Liver (tissue), 9 donors: ENCODE measurements around the gene PRSS56. TPM values are rescaled to one million over a fixed set of nuclear protein-coding genes. Genes with fewer than 3 reads are reported as not detected.

Source experiments
- DNase-seq: peaks from one replicate; pipeline ENCODE4 v3.0.0-alpha.2; 2017; ENCODE audit warnings: low spot score
- H3K27ac ChIP-seq, 2 donors: one replicate each; pipeline ENCODE4 v1.7.0; 2013; ENCODE audit warnings: inconsistent platforms in 2 of 2, low read length in 2 of 2, control low read depth in 1 of 2, low read depth in 1 of 2, mild to moderate bottlenecking in 1 of 2
- H3K27me3 ChIP-seq, 4 donors: one replicate each; pipeline versions ENCODE4 v1.6.1 to v1.7.0; 2013; ENCODE audit warnings: low read length in 3 of 4, inconsistent platforms in 1 of 4, mild to moderate bottlenecking in 1 of 4, moderate library complexity in 1 of 4; ENCODE audit not compliant: control insufficient read depth in 4 of 4, insufficient read depth in 4 of 4
- H3K36me3 ChIP-seq, 4 donors: one replicate each; pipeline versions ENCODE4 v1.6.1 to v1.7.0; 2013; ENCODE audit warnings: low read length in 3 of 4, mild to moderate bottlenecking in 3 of 4, low read depth in 1 of 4, moderate library complexity in 1 of 4; ENCODE audit not compliant: control insufficient read depth in 4 of 4, insufficient read depth in 3 of 4
- H3K4me1 ChIP-seq, 4 donors: one replicate each; pipeline versions ENCODE4 v1.6.1 to v1.7.0; 2013; ENCODE audit warnings: low read length in 3 of 4, mild to moderate bottlenecking in 3 of 4, moderate library complexity in 1 of 4; ENCODE audit not compliant: control insufficient read depth in 4 of 4, insufficient read depth in 4 of 4
- H3K4me3 ChIP-seq, 3 donors: one replicate each; pipeline versions ENCODE4 v1.6.1 to v1.7.0; 2013; ENCODE audit warnings: low read length in 3 of 3, control low read depth in 1 of 3, low read depth in 1 of 3, mild to moderate bottlenecking in 1 of 3
- H3K9ac ChIP-seq, 2 donors: one replicate each; pipeline ENCODE4 v1.7.0; 2013; ENCODE audit warnings: low read length in 2 of 2, mild to moderate bottlenecking in 2 of 2, moderate library complexity in 2 of 2, control low read depth in 1 of 2, low read depth in 1 of 2
- H3K9me3 ChIP-seq, 4 donors: one replicate each; pipeline versions ENCODE4 v1.6.1 to v1.7.0; 2013; ENCODE audit warnings: low read length in 3 of 4; ENCODE audit not compliant: control insufficient read depth in 4 of 4
- EGR1 ChIP-seq, 2 donors: IDR thresholded peaks; 2 replicates each; pipeline ENCODE4 v1.6.1; 2016 to 2018; ENCODE audit warnings: antibody characterized with exemption in 2 of 2, low read depth in 2 of 2
- FOXA1 ChIP-seq: IDR thresholded peaks from 2 replicates; pipeline ENCODE4 v1.6.1; 2016; ENCODE audit warnings: antibody characterized with exemption
- FOXA2 ChIP-seq: IDR thresholded peaks from 2 replicates; pipeline ENCODE4 v1.6.1; 2016; ENCODE audit warnings: antibody characterized with exemption
- GABPA ChIP-seq, 2 donors: IDR thresholded peaks in 1 of 2; conservative IDR thresholded peaks in 1 of 2; 2 replicates each; pipeline ENCODE4 v1.6.1; 2016; ENCODE audit warnings: antibody characterized with exemption in 2 of 2, mild to moderate bottlenecking in 1 of 2, moderate library complexity in 1 of 2
- HNF4A ChIP-seq, 2 donors: conservative IDR thresholded peaks; 2 replicates each; pipeline ENCODE4 v1.6.1; 2016; ENCODE audit warnings: antibody characterized with exemption in 2 of 2, mild to moderate bottlenecking in 2 of 2
- HNF4G ChIP-seq: IDR thresholded peaks from 2 replicates; pipeline ENCODE4 v1.6.1; 2016; ENCODE audit warnings: antibody characterized with exemption
- JUND ChIP-seq, 2 donors: IDR thresholded peaks; 2 replicates each; pipeline ENCODE4 v1.6.1; 2016; ENCODE audit warnings: antibody characterized with exemption in 2 of 2
- NR2F2 ChIP-seq: IDR thresholded peaks from 2 replicates; pipeline ENCODE4 v1.6.1; 2016; ENCODE audit warnings: antibody characterized with exemption
- RAD21 ChIP-seq, 2 donors: IDR thresholded peaks; 2 replicates each; pipeline ENCODE4 v1.6.1; 2016; ENCODE audit warnings: antibody characterized with exemption in 2 of 2, mild to moderate bottlenecking in 2 of 2
- RXRA ChIP-seq, 2 donors: IDR thresholded peaks; 2 replicates each; pipeline ENCODE4 v1.6.1; 2017 to 2018; ENCODE audit warnings: antibody characterized with exemption in 2 of 2, mild to moderate bottlenecking in 1 of 2
- SP1 ChIP-seq: IDR thresholded peaks from 2 replicates; pipeline ENCODE4 v1.6.1; 2018; ENCODE audit warnings: antibody characterized with exemption, mild to moderate bottlenecking
- TAF1 ChIP-seq: conservative IDR thresholded peaks from 2 replicates; pipeline ENCODE4 v1.6.1; 2016; ENCODE audit warnings: antibody characterized with exemption, mild to moderate bottlenecking
- YY1 ChIP-seq: IDR thresholded peaks from 2 replicates; pipeline ENCODE4 v1.6.1; 2016; ENCODE audit warnings: antibody characterized with exemption, mild to moderate bottlenecking
- WGBS: extraction: QIAGEN DNeasy Blood & Tissue Kit; methylation state at CpG from one replicate; pipeline ENCODE4 v1.1.7; 2013; 5-methylcytosine and 5-hydroxymethylcytosine counted together
- polyA plus RNA-seq, 2 donors: library from polyadenylated mRNA; stranded (reverse) in 1 of 2; unstranded in 1 of 2; fragments of 200-250 nt in 1 of 2; fragments of >200 nt in 1 of 2; fragmentation: Nextera tagmentation in 1 of 2; extraction: Ambion mirVana in 1 of 2; gene quantifications; one replicate each; pipeline versions ENCODE4 v1.2.1 to v1.2.3, GENCODE V29; 2013 to 2015
- total RNA-seq, 2 donors: library from RNA; depleted of rRNA; stranded (reverse); fragments of >200 nt; gene quantifications; one replicate each; pipeline ENCODE4 v1.2.3, GENCODE V29; 2014
- TF ChIP-seq, protein P1 (sequence below): IDR thresholded peaks from 2 replicates; pipeline ENCODE4 v1.6.1; 2016; ENCODE audit warnings: antibody characterized with exemption
- TF ChIP-seq, protein P2 (sequence below): IDR thresholded peaks from 2 replicates; pipeline ENCODE4 v1.6.1; 2016; ENCODE audit warnings: antibody characterized with exemption
- TF ChIP-seq, protein P3 (sequence below): IDR thresholded peaks from 2 replicates; pipeline ENCODE4 v1.6.1; 2016; ENCODE audit warnings: antibody characterized with exemption
- TF ChIP-seq, protein P4 (sequence below): IDR thresholded peaks from 2 replicates; pipeline ENCODE4 v1.6.1; 2016; ENCODE audit warnings: antibody characterized with exemption, mild to moderate bottlenecking
- donor health status: healthy.
- donor health status: healthy.
- donor health status: healthy.
- donor health status: healthy.
- donor health status: healthy.

Gene PRSS56
- total and polyA plus RNA-seq, 4 donors: 0.02 TPM; not detected in 3

DNA sequence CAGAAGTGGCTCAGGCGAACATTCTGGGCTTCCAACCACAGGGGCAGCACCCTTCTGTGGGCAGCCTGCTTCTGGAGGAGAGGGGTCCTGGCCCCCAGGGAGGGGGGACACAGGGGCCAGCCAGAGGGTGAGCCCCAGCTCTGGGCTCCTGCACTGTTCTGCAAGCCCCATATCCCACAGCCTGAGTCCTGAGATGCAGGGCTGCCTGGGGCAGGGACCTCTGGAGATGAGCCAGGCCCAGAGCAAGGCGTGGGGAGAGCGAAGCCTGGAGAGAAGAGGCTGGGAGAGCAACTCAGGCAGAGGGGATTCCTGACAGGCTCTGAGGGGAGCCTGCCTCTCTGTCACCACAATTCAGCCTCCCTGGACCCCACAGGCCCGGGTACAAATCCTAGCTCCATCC is 13.5 kb upstream of the PRSS56 start:
- H3K4me3 ChIP-seq: no peak overlapping the region
- TF ChIP-seq RXRA (IDR thresholded peaks at IDR 0.05): no peak
- no peak for TF ChIP-seq FOXA1
- no peak for TF ChIP-seq JUND (IDR thresholded peaks at IDR 0.05)
- TF ChIP-seq EGR1 (IDR thresholded peaks at IDR 0.05; ENCODE audit: low read depth in 2 of 2): no peak
- no peak for TF ChIP-seq GABPA (IDR thresholded peaks at IDR 0.05 in 1 of 2, conservative IDR thresholded peaks at IDR 0.05 in 1 of 2)
- TF ChIP-seq, protein P1, sequence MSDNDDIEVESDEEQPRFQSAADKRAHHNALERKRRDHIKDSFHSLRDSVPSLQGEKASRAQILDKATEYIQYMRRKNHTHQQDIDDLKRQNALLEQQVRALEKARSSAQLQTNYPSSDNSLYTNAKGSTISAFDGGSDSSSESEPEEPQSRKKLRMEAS: no peak
- TF ChIP-seq YY1: no peak
- no peak for TF ChIP-seq HNF4G
- TF ChIP-seq NR2F2: no peak
- no peak for TF ChIP-seq FOXA2
- TF ChIP-seq TAF1: no peak
- no peak for TF ChIP-seq SP1
- no peak for TF ChIP-seq RAD21 (IDR thresholded peaks at IDR 0.05)
- TF ChIP-seq, protein P2, sequence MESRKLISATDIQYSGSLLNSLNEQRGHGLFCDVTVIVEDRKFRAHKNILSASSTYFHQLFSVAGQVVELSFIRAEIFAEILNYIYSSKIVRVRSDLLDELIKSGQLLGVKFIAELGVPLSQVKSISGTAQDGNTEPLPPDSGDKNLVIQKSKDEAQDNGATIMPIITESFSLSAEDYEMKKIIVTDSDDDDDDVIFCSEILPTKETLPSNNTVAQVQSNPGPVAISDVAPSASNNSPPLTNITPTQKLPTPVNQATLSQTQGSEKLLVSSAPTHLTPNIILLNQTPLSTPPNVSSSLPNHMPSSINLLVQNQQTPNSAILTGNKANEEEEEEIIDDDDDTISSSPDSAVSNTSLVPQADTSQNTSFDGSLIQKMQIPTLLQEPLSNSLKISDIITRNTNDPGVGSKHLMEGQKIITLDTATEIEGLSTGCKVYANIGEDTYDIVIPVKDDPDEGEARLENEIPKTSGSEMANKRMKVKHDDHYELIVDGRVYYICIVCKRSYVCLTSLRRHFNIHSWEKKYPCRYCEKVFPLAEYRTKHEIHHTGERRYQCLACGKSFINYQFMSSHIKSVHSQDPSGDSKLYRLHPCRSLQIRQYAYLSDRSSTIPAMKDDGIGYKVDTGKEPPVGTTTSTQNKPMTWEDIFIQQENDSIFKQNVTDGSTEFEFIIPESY: no peak
- TF ChIP-seq, protein P3, sequence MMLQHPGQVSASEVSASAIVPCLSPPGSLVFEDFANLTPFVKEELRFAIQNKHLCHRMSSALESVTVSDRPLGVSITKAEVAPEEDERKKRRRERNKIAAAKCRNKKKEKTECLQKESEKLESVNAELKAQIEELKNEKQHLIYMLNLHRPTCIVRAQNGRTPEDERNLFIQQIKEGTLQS: no peak
- TF ChIP-seq, protein P4, sequence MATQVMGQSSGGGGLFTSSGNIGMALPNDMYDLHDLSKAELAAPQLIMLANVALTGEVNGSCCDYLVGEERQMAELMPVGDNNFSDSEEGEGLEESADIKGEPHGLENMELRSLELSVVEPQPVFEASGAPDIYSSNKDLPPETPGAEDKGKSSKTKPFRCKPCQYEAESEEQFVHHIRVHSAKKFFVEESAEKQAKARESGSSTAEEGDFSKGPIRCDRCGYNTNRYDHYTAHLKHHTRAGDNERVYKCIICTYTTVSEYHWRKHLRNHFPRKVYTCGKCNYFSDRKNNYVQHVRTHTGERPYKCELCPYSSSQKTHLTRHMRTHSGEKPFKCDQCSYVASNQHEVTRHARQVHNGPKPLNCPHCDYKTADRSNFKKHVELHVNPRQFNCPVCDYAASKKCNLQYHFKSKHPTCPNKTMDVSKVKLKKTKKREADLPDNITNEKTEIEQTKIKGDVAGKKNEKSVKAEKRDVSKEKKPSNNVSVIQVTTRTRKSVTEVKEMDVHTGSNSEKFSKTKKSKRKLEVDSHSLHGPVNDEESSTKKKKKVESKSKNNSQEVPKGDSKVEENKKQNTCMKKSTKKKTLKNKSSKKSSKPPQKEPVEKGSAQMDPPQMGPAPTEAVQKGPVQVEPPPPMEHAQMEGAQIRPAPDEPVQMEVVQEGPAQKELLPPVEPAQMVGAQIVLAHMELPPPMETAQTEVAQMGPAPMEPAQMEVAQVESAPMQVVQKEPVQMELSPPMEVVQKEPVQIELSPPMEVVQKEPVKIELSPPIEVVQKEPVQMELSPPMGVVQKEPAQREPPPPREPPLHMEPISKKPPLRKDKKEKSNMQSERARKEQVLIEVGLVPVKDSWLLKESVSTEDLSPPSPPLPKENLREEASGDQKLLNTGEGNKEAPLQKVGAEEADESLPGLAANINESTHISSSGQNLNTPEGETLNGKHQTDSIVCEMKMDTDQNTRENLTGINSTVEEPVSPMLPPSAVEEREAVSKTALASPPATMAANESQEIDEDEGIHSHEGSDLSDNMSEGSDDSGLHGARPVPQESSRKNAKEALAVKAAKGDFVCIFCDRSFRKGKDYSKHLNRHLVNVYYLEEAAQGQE: no peak
- TF ChIP-seq HNF4A (conservative IDR thresholded peaks at IDR 0.05): no peak
- no peak overlapping the region for H3K9ac ChIP-seq
- peaks cover 0 to 1% (median 0%) of the 10 kb centered on the region in 4 donors for H3K36me3 ChIP-seq
- WGBS: 83% methylated on average over 4 of the region's 4 CpGs
- H3K9me3 ChIP-seq: no peaks in the 10 kb centered on the region
- no peak overlapping the region for H3K27ac ChIP-seq
- H3K27me3 ChIP-seq: no peaks in the 10 kb centered on the region
- DNase-seq: no peak
- H3K4me1 ChIP-seq: peaks cover 2 to 9% (median 5%) of the 10 kb centered on the region in 4 donors

DNA sequence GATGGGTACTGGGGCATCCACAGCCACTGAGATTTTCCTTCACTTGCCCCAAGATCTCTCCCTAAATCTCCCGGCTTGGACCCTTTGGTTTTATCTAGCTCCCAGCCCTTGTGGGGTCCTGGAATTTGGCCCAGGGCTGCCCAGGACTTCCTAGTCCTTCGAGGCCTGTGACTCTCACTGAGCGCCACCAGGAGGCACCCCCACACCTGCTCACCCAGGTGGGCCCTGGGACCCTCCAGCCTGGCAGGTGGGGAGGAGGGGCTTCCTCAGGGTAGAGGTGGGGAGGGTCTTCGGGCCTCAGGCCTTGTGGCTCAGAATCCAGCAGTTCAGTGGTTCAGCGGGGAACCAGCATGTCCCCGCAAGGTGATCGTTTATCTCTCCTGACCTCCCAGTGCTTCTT is 11.9 kb upstream of the PRSS56 start:
- no peaks in the 10 kb centered on the region for H3K9me3 ChIP-seq
- DNase-seq: no peak
- H3K27ac ChIP-seq: no peak overlapping the region
- no peak overlapping the region for H3K4me3 ChIP-seq
- no peak overlapping the region for H3K9ac ChIP-seq
- no peak for TF ChIP-seq FOXA1
- peaks cover 0 to 3% (median under 1%) of the 10 kb centered on the region in 4 donors for H3K4me1 ChIP-seq
- no peaks in the 10 kb centered on the region for H3K27me3 ChIP-seq
- peaks cover 0 to 1% (median 0%) of the 10 kb centered on the region in 4 donors for H3K36me3 ChIP-seq
- 78% methylated on average over 7 of the region's 7 CpGs for WGBS
